Measurements from ENCODE around the gene PPP2R2C. TPM values are rescaled to one million over a fixed set of nuclear protein-coding genes. Genes with fewer than 3 reads are reported as not detected.

Gene PPP2R2C
- under 1 TPM in 4 of 6 experiments, not detected in 2; 0.14 to 0.25 (median 0.23) TPM for total RNA-seq (2021; fragmentation: NEBNext Ultra II Directional; extraction: Animal tissue kit (Norgen Biotek cat#: 25700))
- long read RNA-seq, result 0 reads

- TF ChIP-seq CTCF (IDR thresholded peaks at IDR 0.05), result no peak
- Mint-ChIP-seq H3K27ac (no peak within 1 kb of the TSS), H3K36me3 (ENCODE audit: low read depth) (no peaks in the 10 kb centered on the region), H3K9me3 (no peaks in the 10 kb centered on the region), H3K4me1 (ENCODE audit: low read depth) (no peaks in the 10 kb centered on the region), H3K4me3 (no peak within 1 kb of the TSS; the same call in 1 of the 2 replicates), H3K27me3 (ENCODE audit: insufficient read depth) (peaks cover 33% of the 10 kb centered on the region)
- no peak for DNase-seq
Observed at GRCh38 chr4:6472387-6473263, at the start of gene PPP2R2C. TSS of gene PPP2R2C (minus strand) at chr4:6472614. CDS start at chr4:6472229, 385 bp downstream.

- H3K36me3 Mint-ChIP-seq (ENCODE audit: low read depth), result no peaks in the 10 kb centered on the region
- H3K27ac Mint-ChIP-seq, result no peak overlapping the region
- H3K27me3 Mint-ChIP-seq (ENCODE audit: insufficient read depth), result peaks cover 16% of the 10 kb centered on the region
- no peak overlapping the region for H3K4me3 Mint-ChIP-seq
- H3K4me1 Mint-ChIP-seq (ENCODE audit: low read depth), result peaks cover 6% of the 10 kb centered on the region; the same call in 1 of the 2 replicates
- H3K9me3 Mint-ChIP-seq, result no peaks in the 10 kb centered on the region
- DNase-seq, result no peak
- no peak for TF ChIP-seq CTCF (IDR thresholded peaks at IDR 0.05)
Observed at GRCh38 chr4:6520978-6521377, 48.6 kb upstream of the PPP2R2C start.

- Mint-ChIP-seq H3K36me3 (ENCODE audit: low read depth) (no peaks in the 10 kb centered on the region), H3K9me3 (no peaks in the 10 kb centered on the region), H3K27ac (no peak overlapping the region), H3K4me3 (no peak overlapping the region), H3K4me1 (ENCODE audit: low read depth) (peaks cover 6% of the 10 kb centered on the region; the same call in 1 of the 2 replicates), H3K27me3 (ENCODE audit: insufficient read depth) (peaks cover 16% of the 10 kb centered on the region)
- DNase-seq, result no peak
- no peak for TF ChIP-seq CTCF (IDR thresholded peaks at IDR 0.05)
Observed at GRCh38 chr4:6520051-6520636, 47.7 kb upstream of the PPP2R2C start.

GRCh38 chr4:6517171-6517570, 44.8 kb upstream of the PPP2R2C start:
- Mint-ChIP-seq H3K27ac (no peak overlapping the region), H3K9me3 (peaks cover 9% of the 10 kb centered on the region; the same call in 1 of the 2 replicates), H3K27me3 (ENCODE audit: insufficient read depth) (peaks cover 11% of the 10 kb centered on the region), H3K4me1 (ENCODE audit: low read depth) (no peaks in the 10 kb centered on the region), H3K36me3 (ENCODE audit: low read depth) (no peaks in the 10 kb centered on the region), H3K4me3 (no peak overlapping the region)
- DNase-seq, result no peak
- no peak for TF ChIP-seq CTCF (IDR thresholded peaks at IDR 0.05)

- Mint-ChIP-seq H3K36me3 (ENCODE audit: low read depth) (no peaks in the 10 kb centered on the region), H3K27ac (no peak overlapping the region), H3K27me3 (ENCODE audit: insufficient read depth) (peaks cover 11% of the 10 kb centered on the region), H3K9me3 (peaks cover 9% of the 10 kb centered on the region; the same call in 1 of the 2 replicates), H3K4me3 (no peak overlapping the region), H3K4me1 (ENCODE audit: low read depth) (no peaks in the 10 kb centered on the region)
- DNase-seq, result no peak
- no peak for TF ChIP-seq CTCF (IDR thresholded peaks at IDR 0.05)
Observed at GRCh38 chr4:6516762-6517161, 44.3 kb upstream of the PPP2R2C start.

Measured in HFFc6 (cell line).